Subcutaneous adipose tissue (tissue), 4 donors: ENCODE data around the gene ERC2. TPM values are rescaled to one million over a fixed set of nuclear protein-coding genes. Genes with fewer than 3 reads are reported as not detected.

Source experiments
- total RNA-seq, 4 donors: library from RNA; depleted of rRNA; stranded (reverse); fragments of >200 nt; gene quantifications; one replicate each; pipeline ENCODE4 v1.1.0, GENCODE V29; 2016
- TF ChIP-seq, protein P1 (sequence below): fragments of 450-650 bp; IDR thresholded peaks from one replicate; pipeline ENCODE4 v1.5.1; 2016; ENCODE audit warnings: low read depth, mild to moderate bottlenecking, control low read depth, antibody characterized with exemption, moderate library complexity

ERC2 gene
- total RNA-seq, 4 donors from 2014 or later: 1.1 TPM; not detected in 3

DNA sequence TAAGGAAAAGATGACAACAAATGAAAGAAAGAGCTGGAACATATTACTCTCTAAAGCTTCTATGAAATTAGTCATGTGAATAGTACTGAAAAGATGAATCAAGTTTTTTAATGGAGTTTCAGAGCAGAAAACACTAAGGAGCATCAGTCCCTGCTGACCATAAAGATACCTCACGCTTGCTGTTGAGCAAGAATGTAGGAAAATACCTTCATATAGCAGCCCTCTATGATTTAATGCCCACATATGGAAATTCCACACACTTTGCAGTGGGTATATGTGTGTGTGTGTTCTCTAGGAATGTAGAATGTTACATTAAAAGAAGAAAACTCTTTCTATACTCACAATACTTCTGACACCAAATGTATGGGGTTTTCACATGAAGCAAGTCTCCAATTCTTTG is 355.0 kb downstream of the ERC2 start:
- TF ChIP-seq, protein P1, sequence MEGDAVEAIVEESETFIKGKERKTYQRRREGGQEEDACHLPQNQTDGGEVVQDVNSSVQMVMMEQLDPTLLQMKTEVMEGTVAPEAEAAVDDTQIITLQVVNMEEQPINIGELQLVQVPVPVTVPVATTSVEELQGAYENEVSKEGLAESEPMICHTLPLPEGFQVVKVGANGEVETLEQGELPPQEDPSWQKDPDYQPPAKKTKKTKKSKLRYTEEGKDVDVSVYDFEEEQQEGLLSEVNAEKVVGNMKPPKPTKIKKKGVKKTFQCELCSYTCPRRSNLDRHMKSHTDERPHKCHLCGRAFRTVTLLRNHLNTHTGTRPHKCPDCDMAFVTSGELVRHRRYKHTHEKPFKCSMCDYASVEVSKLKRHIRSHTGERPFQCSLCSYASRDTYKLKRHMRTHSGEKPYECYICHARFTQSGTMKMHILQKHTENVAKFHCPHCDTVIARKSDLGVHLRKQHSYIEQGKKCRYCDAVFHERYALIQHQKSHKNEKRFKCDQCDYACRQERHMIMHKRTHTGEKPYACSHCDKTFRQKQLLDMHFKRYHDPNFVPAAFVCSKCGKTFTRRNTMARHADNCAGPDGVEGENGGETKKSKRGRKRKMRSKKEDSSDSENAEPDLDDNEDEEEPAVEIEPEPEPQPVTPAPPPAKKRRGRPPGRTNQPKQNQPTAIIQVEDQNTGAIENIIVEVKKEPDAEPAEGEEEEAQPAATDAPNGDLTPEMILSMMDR: no peak

DNA sequence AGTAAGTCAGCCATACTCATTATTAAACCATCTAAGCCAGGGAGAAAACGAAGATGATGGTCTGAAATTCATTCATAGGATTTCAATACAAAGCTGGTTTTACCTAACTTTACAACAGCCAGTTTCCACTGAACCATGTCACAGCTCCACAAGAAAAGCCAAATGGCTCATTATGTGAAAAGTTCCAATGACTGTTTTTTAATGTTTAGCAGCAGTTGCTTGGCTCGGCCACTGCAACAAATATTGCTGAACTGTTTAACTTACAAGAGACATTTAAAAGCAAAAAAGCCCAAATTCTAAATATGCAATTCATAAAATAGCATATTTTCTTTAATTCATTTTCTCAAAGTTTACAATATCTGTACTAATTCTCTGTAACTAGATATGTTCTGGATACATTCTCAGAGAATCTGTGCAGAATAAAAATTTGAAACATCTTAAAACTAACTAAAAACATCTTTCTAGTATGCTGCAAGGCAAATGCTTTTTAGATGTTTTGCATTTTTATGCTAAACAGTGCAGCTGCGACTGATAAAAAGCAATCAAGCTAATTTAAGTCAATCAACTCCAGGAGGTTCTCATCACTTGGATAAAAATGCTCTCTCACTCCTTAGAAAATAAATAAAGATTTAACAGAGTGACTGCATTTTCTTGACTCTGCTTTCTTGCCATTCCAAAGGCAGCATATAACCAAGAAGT is 356.5 kb downstream of the ERC2 start:
- TF ChIP-seq, protein P1: no peak

DNA sequence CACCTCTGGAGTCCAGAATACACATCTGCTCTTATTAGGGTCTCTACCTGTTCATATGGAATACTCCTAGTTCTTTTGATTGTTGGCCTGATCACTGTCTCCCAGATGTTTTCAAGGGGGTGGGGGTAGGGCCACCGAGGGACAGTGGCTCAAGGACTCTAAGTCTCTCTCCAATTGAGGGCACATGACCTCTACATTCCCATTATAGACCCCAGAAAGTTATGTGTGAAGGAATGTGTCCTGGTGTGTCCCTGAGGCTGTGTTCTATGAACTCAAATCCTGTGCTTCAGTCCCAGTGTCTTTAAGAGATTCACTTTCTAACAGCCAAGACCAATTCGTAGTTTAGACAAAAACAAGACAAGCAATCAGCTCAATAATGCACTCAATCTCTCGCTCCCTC is 357.4 kb downstream of the ERC2 start:
- TF ChIP-seq, protein P1: no peak

DNA sequence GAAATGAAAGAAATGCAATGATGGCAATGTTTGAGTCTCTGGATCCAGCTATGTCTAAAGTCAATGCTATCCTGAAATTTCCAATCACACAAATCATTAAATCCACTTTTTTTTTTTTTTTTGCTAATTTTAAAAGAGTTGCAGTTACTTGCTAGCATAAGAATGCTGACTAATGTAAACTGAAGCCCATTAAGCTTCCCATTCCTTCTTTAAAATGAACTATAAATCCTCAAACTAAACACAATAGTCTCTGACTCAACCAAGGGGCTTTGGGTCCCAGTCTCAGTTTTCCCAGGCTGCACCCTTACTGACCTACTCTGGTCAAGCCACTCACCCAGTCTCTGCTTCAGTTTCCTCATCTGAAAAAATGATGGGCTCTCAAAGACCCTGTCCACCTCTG is 361.1 kb downstream of the ERC2 start:
- TF ChIP-seq, protein P1: no peak

DNA sequence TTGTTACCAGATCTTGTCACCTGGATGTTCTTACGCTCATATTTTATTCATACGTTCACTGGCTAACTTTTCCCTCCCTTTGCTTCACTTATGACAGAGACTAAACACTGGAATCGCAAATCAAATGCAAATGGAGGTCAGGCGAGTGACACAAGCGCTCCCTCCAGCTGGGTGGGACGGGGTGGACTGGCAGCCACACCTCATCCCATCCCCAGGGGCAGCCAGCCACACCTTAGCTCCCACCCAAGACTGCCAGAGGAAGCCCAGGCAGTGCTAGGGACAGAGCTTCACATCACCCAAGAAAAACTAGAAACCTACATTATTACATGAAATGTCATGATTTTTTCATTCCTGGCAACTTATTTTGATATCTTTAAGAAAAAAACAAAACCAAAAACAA is 366.2 kb downstream of the ERC2 start:
- TF ChIP-seq, protein P1: no peak

DNA sequence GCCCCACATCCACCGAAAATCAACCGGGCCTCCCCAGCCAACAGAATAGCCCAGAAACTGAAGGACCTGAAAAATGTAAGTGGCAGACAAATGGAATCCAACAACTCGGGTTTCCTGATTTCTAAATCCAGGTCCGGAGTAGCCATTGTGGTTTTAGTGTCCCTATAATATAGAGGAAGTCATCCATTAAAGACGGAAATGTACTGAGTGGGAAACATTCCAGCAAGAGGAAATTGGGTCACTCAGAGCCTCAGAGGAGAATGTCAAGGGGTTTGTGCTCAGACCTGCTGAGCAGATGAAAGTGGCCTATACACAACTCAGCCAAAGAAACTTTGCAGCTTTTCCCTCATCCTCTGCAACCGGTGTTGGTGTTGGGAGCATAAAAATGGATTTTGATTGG is 366.7 kb downstream of the ERC2 start:
- TF ChIP-seq, protein P1: no peak

DNA sequence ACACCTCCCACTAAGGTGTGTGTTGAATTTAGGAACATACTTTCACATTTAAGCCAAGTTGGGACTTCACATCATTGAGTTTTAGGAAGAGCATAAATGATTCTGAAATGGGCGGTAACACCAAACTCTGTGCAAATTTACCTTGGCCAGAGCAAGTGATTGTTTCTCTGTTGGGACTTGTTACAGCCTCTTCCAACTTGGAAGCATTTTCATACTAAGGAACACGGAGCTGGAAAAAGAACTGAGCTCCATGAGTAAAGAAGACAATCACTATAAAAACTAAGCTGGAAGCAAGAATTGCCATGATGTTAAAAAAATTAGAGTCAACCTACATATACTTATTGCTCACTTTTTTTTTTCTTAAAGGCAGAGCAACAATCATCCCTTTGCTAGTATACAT is 371.3 kb downstream of the ERC2 start:
- TF ChIP-seq, protein P1: no peak
